AG08396 (cell line): ENCODE results near the gene CAPS.
A peak's percentile ranks its signal among the peaks of the same experiment; 100 is the strongest.

Source experiments
- DNase-seq: peaks from one replicate; pipeline ENCODE4 v3.0.0; 2012; ENCODE audit warnings: low spot score, mixed read lengths

CAPS gene

GRCh38 chr19:5910638-5910907 is 3.5 kb upstream of the CAPS start:
- no peak for DNase-seq

GRCh38 chr19:5911366-5911765 is 2.7 kb upstream of the CAPS start:
- DNase-seq, result no peak

- DNase-seq, result no peak
Measured at GRCh38 chr19:5914358-5914774, 312 bp downstream of the CAPS start.

GRCh38 chr19:5914946-5915781 is 1.1 kb downstream of the CAPS start:
- DNase-seq, result no peak

GRCh38 chr19:5915782-5916165 is 1.7 kb downstream of the CAPS start:
- no peak for DNase-seq

- DNase-seq, result no peak
Measured at GRCh38 chr19:5916181-5916708, 2.2 kb downstream of the CAPS start.

- DNase-seq, result no peak
Measured at GRCh38 chr19:5917431-5918107, 3.5 kb downstream of the CAPS start.

GRCh38 chr19:5918463-5919079 is 4.5 kb downstream of the CAPS start:
- no peak for DNase-seq

GRCh38 chr19:5921516-5922160 is 7.6 kb downstream of the CAPS start:
- DNase-seq, result no peak

GRCh38 chr19:5922161-5922545 is 8.1 kb downstream of the CAPS start:
- DNase-seq, result no peak

- no peak for DNase-seq
Measured at GRCh38 chr19:5923356-5923755, 9.3 kb downstream of the CAPS start.

GRCh38 chr19:5925830-5926427 is 11.9 kb downstream of the CAPS start:
- DNase-seq, result no peak

- peak; percentile 86 for DNase-seq
Measured at GRCh38 chr19:5926641-5927440, 12.8 kb downstream of the CAPS start.

- no peak for DNase-seq
Measured at GRCh38 chr19:5927441-5927821, 13.4 kb downstream of the CAPS start.

- DNase-seq, result no peak
Measured at GRCh38 chr19:5929179-5929578, 15.1 kb downstream of the CAPS start.

- DNase-seq, result no peak
Measured at GRCh38 chr19:5929625-5930024, 15.6 kb downstream of the CAPS start.

- no peak for DNase-seq
Measured at GRCh38 chr19:5931251-5931650, 17.2 kb downstream of the CAPS start.

GRCh38 chr19:5932146-5932545 is 18.1 kb downstream of the CAPS start:
- no peak for DNase-seq

GRCh38 chr19:5932609-5933262 is 18.7 kb downstream of the CAPS start:
- no peak for DNase-seq

- no peak for DNase-seq
Measured at GRCh38 chr19:5933391-5934068, 19.5 kb downstream of the CAPS start.
